Vagina (tissue), 2 donors: ENCODE data around the gene TMED4.

Experiments
- POLR2A ChIP-seq, 2 donors: fragments of 450-650 bp; IDR thresholded peaks; one replicate each; pipeline ENCODE4 v1.6.1; 2017; ENCODE audit warnings: antibody characterized with exemption in 2 of 2, mild to moderate bottlenecking in 2 of 2, moderate library complexity in 2 of 2
- POLR2AphosphoS5 ChIP-seq, 2 donors: sonication (generic); formaldehyde crosslinking; IDR thresholded peaks; one replicate each; pipeline ENCODE4 v1.9.0; 2017; ENCODE audit warnings: antibody characterized with exemption in 2 of 2, mild to moderate bottlenecking in 2 of 2, low read depth in 1 of 2; ENCODE audit not compliant: insufficient read depth in 1 of 2
- TF ChIP-seq, protein P1 (sequence below), 3 experiments: fragments of 450-650 bp in 2 of 3; fragments of 200-600 bp in 1 of 3; sonication (generic) in 1 of 3; IDR thresholded peaks; one replicate each; pipeline ENCODE4 v1.5.1; 2017 to 2019; ENCODE audit warnings: antibody characterized with exemption in 3 of 3, mild to moderate bottlenecking in 2 of 3, moderate library complexity in 2 of 3

DNA sequence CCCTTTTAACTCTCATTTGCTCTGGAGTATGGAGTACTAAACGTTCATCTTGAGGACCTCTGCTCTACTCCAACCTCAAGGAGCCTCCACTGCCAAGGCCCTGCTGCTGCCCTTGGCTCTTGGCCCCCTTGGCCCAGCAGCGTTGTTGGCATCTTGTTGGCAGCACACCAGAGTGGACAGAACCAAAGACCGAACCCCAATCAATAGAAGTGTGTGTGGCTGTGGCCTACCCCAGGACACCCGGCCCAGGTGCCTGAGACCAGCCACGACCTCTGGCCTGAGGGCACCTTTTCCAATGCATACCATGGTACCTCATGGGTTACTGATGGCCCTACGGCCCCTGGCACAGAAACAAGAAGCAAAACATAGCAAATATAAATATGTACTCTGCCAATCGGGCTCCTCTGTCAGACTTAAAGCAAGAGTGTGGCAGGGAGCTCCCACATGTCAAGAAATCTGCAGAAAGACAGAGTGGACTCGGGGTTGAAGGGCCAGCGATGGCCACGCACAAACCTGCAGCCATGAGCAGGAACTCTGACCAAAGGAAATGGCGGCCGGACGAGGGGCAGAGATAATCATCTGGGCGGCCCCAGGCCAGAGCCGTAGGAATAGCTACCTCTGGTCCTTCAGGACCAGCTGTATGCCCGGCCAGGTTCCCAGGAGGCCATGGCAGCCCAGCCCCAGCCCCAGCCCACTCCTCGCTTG, 43.8 kb downstream of the TMED4 start:
- TF ChIP-seq, protein P1, sequence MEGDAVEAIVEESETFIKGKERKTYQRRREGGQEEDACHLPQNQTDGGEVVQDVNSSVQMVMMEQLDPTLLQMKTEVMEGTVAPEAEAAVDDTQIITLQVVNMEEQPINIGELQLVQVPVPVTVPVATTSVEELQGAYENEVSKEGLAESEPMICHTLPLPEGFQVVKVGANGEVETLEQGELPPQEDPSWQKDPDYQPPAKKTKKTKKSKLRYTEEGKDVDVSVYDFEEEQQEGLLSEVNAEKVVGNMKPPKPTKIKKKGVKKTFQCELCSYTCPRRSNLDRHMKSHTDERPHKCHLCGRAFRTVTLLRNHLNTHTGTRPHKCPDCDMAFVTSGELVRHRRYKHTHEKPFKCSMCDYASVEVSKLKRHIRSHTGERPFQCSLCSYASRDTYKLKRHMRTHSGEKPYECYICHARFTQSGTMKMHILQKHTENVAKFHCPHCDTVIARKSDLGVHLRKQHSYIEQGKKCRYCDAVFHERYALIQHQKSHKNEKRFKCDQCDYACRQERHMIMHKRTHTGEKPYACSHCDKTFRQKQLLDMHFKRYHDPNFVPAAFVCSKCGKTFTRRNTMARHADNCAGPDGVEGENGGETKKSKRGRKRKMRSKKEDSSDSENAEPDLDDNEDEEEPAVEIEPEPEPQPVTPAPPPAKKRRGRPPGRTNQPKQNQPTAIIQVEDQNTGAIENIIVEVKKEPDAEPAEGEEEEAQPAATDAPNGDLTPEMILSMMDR (IDR thresholded peaks at IDR 0.05) = no peak
- TF ChIP-seq POLR2A (IDR thresholded peaks at IDR 0.05) (no peak), POLR2AphosphoS5 (IDR thresholded peaks at IDR 0.05; ENCODE audit: insufficient read depth in 1 of 2, low read depth in 1 of 2) (no peak)
